NT2/D1 (cell line): ENCODE results near the gene SEC61G.

Source experiments
- SUZ12 ChIP-seq: IDR thresholded peaks from 2 replicates; pipeline ENCODE4 v1.6.1; 2011; ENCODE audit not compliant: insufficient read length, insufficient read depth; ENCODE audit errors: extremely low read depth
- YY1 ChIP-seq: IDR thresholded peaks from 2 replicates; pipeline ENCODE4 v1.6.1; 2011; ENCODE audit not compliant: insufficient read length, insufficient read depth
- ZNF274 ChIP-seq: IDR thresholded peaks from 2 replicates; pipeline ENCODE4 v1.6.1; 2011; ENCODE audit warnings: mild to moderate bottlenecking, low read depth, low read length

- TF ChIP-seq SUZ12 (no peak), ZNF274 (no peak), YY1 (no peak)
Measured at GRCh38 chr7:54783952-54784351, 24.9 kb upstream of the SEC61G start.
